ENCODE results near the gene XPOT.

GRCh38 chr12:64419696-64420095, 15.5 kb downstream of the XPOT start:
- TF ChIP-seq CTCF (IDR thresholded peaks at IDR 0.05) (no peak), POLR2A (IDR thresholded peaks at IDR 0.05) (no peak), POLR2AphosphoS5 (IDR thresholded peaks at IDR 0.05) (no peak), EP300 (IDR thresholded peaks at IDR 0.05) (no peak)
